KOPT-K1 (cell line): Measurements from ENCODE around the gene LIM2.
A peak's percentile ranks its signal among the peaks of the same experiment; 100 is the strongest.

Experiments
- H3K27ac ChIP-seq: fragments of 200-600 bp; sonication (generic); 2 replicates; pipeline ENCODE4 v1.5.1; 2016; ENCODE audit warnings: antibody characterized with exemption, mild to moderate bottlenecking, low read depth, low read length; ENCODE audit not compliant: poor library complexity, severe bottlenecking
- H3K36me3 ChIP-seq: fragments of 200-600 bp; sonication (generic); 2 replicates; pipeline ENCODE4 v1.5.1; 2017; ENCODE audit warnings: antibody characterized with exemption, mild to moderate bottlenecking, low read length, moderate library complexity; ENCODE audit not compliant: insufficient read depth
- H3K9me3 ChIP-seq: fragments of 200-600 bp; sonication (generic); 2 replicates; pipeline ENCODE4 v1.5.1; 2017; ENCODE audit warnings: antibody characterized with exemption, low read length, mild to moderate bottlenecking; ENCODE audit not compliant: insufficient read depth, poor library complexity, severe bottlenecking

LIM2 gene

DNA sequence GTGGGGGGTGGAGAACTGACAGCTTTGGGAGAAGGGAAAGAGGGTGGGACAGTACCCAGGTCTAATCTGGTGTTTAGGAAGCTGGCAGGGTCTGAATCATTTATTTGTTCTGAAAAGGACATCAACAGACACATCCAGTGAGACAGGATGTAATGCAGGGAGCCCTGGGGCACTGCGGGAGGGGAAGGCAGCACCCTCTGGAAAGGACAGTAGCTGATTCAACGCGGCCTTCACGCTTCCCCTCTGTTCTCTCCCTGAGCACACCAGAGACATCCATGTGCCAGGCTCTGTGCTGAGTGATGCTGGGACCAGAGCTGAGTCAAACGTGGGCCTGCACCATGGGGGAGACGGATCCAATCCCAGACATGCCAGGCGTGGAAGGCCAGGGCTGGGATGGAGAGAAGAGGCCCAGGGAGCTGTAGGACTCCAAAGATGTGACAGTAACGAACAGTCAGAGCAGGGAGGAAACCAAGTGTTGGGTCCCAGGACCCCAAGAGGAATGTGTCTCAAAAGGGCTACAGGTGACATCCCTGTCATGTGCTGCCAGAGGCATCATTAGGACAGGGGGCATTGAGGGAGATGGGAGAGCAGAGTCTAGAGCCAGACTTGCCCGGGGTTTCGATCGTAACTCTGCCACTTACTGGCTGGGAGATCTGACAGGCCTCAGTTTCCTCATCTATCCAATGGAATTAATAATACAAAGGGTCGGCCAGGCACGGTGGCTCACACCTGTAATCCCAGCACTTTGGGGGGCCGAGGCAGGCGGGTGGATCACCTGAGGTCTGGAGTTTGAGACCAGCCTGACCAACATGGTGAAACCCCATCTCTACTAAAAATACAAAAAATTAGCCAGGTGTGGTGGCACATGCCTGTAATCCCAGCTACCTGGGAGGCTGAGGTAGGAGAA, 23.3 kb downstream of the LIM2 start:
- Histone ChIP-seq H3K27ac (no peak overlapping the region), H3K36me3 (no peaks in the 10 kb centered on the region), H3K9me3 (no peaks in the 10 kb centered on the region)

GRCh38 chr19:51361239-51361638, 26.5 kb downstream of the LIM2 start:
- H3K36me3 ChIP-seq, result no peaks in the 10 kb centered on the region

GRCh38 chr19:51359294-51359693, 28.5 kb downstream of the LIM2 start:
- no peak overlapping the region for H3K27ac ChIP-seq
- no peaks in the 10 kb centered on the region for H3K9me3 ChIP-seq
- H3K36me3 ChIP-seq, result no peaks in the 10 kb centered on the region

More at GRCh38 chr19:51361239-51361638, 26.5 kb downstream of the LIM2 start:
- Histone ChIP-seq H3K9me3 (no peaks in the 10 kb centered on the region), H3K27ac (no peak overlapping the region)

DNA sequence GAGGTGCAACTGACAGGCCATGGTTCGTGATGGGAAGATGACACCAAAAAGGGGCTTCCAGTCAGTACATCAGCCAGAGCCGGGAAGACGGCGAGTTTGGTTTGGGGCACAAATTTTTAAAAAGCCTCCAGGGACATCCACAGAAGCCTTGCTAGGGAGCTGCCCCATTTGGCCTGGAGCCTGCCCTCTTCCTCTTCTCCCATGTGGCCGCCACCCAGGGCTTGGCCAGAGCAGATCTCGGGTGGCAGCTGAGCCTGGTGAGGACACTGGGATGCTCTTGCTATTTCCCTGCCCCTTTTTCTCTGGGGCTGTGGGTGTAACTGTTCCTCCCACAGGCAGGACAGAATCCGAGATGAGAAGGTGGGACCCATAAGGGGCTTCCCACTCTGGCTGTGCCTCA, 29.8 kb downstream of the LIM2 start:
- H3K27ac ChIP-seq, result no peak overlapping the region
- H3K9me3 ChIP-seq, result no peaks in the 10 kb centered on the region
- peaks cover 2% of the 10 kb centered on the region; the same call in 1 of the 2 replicates for H3K36me3 ChIP-seq

DNA sequence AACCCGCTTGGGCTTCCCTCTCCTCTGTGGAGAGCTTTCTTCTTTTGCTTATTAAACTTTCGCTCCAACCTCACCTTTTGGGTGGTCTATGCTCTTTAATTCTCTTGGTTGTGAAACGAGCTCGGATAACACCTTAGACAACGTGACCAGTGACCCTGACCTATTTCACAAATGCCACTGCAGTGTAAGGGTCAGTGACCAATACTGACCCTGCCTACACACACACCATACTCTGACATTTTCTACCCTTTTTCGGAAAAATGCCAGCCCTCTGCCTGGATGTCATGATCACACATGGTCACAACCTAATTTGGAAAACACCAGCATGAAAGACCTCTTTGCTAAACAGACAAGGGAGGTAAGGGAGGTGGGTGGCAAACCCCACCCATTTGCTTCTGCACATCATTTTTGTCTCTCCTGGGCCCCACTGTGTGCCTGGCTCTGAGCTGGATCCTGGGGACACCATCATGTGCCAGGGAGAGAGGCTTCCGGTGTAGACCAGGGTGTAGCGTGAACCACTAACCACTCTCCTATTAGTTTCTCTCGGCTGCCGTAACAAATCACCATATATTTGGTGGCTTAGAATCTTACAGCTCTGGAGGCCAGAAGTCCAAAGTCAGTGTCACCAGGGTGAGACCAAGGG, 31.5 kb downstream of the LIM2 start:
- H3K36me3 ChIP-seq, result peaks cover 18% of the 10 kb centered on the region
- no peak overlapping the region for H3K27ac ChIP-seq
- H3K9me3 ChIP-seq, result no peaks in the 10 kb centered on the region

DNA sequence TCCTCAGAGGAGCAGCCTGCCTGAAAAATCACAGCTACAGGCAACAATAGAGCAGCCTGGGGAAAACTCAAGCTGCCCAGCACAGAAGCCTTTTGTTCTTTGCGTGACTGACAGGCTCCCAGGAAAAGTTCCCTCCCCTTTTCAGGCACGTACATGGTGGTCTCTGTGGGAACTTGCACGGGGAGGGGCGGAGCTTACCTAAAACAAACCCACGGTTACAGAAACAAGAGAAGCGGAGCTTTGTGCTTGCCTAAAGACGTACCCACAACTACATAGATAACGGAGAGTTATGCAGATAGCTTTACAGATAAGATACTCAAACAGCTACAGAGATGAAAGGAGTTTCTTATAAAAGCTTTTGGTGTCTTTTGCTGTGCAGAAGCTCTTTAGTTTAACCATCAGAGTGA, 33.0 kb downstream of the LIM2 start:
- H3K36me3 ChIP-seq, result peaks cover 34% of the 10 kb centered on the region
- H3K9me3 ChIP-seq, result no peaks in the 10 kb centered on the region
- peak overlapping the region; percentile 15 for H3K27ac ChIP-seq

DNA sequence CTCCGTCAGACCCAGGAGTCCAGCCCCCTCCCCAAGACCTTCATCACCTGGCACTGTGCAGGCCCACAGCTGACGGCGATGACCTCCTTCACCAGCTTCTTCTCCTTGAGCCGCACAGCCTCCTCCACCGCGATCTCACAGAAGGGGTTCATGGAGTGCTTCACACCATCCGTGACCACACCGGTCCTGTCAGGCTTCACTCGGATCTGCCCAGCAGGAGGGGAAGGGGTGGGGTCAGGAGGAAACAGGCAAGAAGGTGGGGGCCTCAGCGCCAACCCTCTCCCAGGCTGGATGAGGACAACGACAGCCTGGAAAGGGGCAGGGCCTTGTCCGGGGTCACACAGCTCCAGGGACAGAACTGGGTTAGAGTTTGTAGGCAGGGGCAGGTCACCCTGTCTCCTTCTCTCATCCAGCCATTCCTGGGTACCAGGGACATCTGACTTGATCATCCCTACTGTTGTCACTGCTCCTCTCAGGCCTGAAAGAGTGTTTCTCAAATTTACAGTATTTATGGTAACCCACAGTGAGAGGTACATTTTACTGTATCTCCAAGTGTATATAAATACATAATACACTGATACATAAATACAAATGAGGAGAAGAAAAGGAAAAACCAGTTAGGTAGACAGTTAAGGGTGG, 33.6 kb downstream of the LIM2 start:
- H3K36me3 ChIP-seq, result peaks cover 36% of the 10 kb centered on the region
- H3K9me3 ChIP-seq, result no peaks in the 10 kb centered on the region
- peak overlapping the region; percentile 15 for H3K27ac ChIP-seq

DNA sequence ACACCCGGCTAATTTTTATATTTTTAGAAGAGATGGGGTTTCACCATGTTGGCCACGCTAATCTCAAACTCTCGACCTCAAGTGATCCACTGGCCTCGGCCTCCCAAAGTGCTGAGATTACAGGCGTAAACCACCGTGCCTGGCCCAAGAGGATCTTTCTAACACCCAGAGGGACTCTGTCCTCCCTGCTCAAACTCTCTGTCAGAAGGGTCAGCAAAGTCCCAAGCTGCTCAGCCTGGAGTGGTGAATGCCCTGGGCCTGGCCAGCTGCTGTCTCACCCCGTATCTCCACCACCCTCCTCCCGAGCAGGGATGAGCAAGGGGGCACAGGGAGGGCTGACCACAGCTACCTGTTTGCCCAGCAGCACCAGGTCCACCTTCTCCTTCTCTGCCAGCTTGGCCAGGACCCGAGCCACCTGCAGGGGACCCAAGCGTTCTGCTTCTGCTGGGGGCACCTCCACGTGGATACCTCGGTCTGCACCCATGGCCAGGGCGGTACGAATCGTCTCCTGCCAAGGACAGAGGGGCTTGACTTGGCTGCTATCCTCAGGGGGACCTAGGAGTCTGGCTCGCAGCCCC, 34.9 kb downstream of the LIM2 start:
- Histone ChIP-seq H3K36me3 (peaks cover 36% of the 10 kb centered on the region), H3K9me3 (no peaks in the 10 kb centered on the region), H3K27ac (no peak overlapping the region)

DNA sequence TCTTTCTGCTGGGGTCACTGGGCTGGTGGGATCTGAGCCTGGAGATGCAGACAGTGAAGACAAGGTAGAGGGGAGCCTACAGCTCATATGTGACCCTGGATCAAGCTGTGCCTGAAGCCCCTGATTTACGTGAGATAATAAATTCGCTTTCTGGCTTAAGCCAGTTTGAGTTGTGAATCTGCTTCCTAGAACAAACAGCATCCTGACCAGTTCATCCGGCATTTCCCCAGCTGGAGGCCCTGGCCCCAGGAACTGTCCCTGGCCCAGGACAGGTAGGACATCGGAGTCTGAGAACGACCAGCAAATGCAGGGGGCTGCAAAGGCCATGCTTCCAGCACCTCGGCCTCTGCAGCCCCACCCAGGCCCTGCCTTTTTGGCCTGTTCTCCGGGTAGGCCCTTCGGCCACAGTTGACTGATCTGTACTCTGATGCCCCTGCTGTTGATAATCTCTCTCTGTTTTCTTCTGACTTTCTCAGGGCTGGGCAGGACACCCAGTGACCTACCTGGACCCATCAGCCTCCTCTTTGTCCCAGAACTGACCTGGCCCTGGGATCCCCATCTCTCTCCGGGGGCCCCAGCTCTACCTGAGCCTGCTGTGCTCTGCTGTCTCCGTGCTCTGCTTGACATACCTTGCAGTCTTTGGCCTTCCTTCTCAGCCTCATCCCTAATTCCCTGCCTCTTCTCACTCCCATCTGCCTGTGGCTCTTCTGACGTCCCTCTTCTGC, 36.3 kb downstream of the LIM2 start:
- Histone ChIP-seq H3K27ac (no peak overlapping the region), H3K36me3 (peaks cover 51% of the 10 kb centered on the region), H3K9me3 (no peaks in the 10 kb centered on the region)

- no peaks in the 10 kb centered on the region for H3K9me3 ChIP-seq
- peaks cover 59% of the 10 kb centered on the region for H3K36me3 ChIP-seq
- no peak overlapping the region for H3K27ac ChIP-seq
Measured at GRCh38 chr19:51347209-51347928, 40.4 kb downstream of the LIM2 start.

DNA sequence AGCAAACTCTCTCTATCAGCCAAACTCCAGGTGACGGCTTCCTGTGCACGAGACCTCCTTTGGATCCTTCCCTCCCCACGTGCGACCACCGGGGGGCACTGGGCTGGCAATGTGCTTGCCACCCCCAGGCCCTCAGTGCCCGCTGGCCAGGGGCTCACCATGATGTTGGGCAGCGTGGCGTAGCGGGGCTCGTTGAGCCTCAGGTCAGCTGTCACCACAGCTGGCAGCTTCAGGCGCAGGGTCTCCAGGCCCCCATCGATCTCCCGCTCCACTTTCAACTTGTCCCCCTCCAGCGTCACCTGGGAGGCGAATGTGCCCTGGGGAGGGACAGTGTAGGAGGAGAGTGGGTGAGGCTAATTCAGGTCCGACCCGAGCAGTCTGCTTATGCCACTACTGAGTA, 41.0 kb downstream of the LIM2 start:
- Histone ChIP-seq H3K27ac (no peak overlapping the region), H3K36me3 (peaks cover 53% of the 10 kb centered on the region)

DNA sequence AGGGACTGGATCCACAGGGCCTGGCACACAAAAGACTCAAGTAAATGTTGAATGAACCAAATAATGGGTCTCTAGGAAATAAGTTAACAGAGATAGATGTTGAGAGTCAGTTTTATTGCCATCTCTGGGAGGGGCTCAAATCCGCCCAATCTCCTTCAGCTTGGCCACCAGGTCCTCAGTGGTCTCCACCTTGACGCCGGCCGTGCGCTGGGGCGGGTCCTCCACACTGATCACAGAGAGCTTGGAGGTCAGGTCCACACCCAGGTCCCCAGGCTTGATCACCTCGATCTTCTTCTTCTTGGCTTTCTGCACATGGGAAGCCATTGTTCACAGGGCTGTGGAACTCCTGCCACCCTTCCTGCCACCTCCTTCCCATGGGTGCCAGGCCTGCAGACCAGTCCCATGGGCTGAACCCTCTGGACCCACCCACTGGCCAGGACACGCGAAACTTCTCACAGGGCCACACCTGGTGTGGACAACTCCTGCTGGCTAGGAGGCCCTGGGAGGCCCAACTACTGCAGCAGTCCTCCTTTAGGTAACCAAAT, 42.6 kb downstream of the LIM2 start:
- H3K36me3 ChIP-seq, result peaks cover 37% of the 10 kb centered on the region; the same call in 1 of the 2 replicates
- H3K9me3 ChIP-seq, result no peaks in the 10 kb centered on the region
- no peak overlapping the region for H3K27ac ChIP-seq

More for the DNA sequence above, 41.0 kb downstream of the LIM2 start:
- H3K9me3 ChIP-seq, result no peaks in the 10 kb centered on the region

GRCh38 chr19:51342631-51343569, 44.9 kb downstream of the LIM2 start:
- H3K9me3 ChIP-seq, result no peaks in the 10 kb centered on the region
- peaks cover 30% of the 10 kb centered on the region; the same call in 1 of the 2 replicates for H3K36me3 ChIP-seq
- H3K27ac ChIP-seq, result no peak overlapping the region
